AG04449 (cell line): ENCODE data around the gene MYOCD.

Experiments
- CTCF ChIA-PET: fragments of 350-600 bp; formaldehyde crosslinking; extraction: SDS; loops from one replicate; lab custom pipeline; 2021; ENCODE audit warnings: antibody characterized with exemption; lab: Yijun Ruan, JAX
- POLR2A ChIA-PET: fragments of 400-600, 350-600 bp; formaldehyde crosslinking; extraction: SDS; loops from one replicate; lab custom pipeline; 2020; ENCODE audit warnings: antibody characterized with exemption, inconsistent platforms; lab: Yijun Ruan, JAX
- DNase-seq: peaks from one replicate; pipeline ENCODE4 v3.0.0-alpha.2; 2010; ENCODE audit warnings: low read depth, low spot score
- H3K4me3 ChIP-seq: 2 replicates; pipeline ENCODE4 v1.5.1; 2011; ENCODE audit warnings: low read depth, mild to moderate bottlenecking, control low read depth, low read length
- TF ChIP-seq, protein P1 (sequence below): IDR thresholded peaks from one replicate; pipeline ENCODE4 v1.5.1; 2011; ENCODE audit warnings: mild to moderate bottlenecking, moderate library complexity, low read length, control low read depth, inconsistent platforms; ENCODE audit not compliant: insufficient read depth; ENCODE audit errors: missing control alignments

MYOCD gene

DNA sequence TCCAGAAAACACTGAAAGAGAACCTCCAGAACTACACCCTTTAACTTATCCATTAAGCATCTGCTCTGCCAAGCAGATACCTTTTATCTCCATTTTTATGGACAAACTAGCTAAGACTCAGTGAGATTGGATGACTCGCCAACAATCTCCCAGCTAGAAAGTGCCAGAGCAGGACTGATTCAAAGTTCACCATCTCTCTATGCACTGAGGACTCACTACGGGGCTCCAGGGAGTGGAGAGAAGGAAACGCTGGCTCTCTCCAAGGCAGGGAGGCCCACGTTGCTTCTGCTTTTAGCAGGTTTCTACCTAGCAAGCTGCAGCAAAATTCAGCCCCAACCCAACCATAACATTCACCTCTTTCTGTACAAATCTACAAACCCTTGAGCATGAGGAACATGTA, 70.8 kb downstream of the MYOCD start:
- no peak for DNase-seq
- no peak overlapping the region for H3K4me3 ChIP-seq
- POLR2A ChIA-PET = no interaction called here
- TF ChIP-seq, protein P1, sequence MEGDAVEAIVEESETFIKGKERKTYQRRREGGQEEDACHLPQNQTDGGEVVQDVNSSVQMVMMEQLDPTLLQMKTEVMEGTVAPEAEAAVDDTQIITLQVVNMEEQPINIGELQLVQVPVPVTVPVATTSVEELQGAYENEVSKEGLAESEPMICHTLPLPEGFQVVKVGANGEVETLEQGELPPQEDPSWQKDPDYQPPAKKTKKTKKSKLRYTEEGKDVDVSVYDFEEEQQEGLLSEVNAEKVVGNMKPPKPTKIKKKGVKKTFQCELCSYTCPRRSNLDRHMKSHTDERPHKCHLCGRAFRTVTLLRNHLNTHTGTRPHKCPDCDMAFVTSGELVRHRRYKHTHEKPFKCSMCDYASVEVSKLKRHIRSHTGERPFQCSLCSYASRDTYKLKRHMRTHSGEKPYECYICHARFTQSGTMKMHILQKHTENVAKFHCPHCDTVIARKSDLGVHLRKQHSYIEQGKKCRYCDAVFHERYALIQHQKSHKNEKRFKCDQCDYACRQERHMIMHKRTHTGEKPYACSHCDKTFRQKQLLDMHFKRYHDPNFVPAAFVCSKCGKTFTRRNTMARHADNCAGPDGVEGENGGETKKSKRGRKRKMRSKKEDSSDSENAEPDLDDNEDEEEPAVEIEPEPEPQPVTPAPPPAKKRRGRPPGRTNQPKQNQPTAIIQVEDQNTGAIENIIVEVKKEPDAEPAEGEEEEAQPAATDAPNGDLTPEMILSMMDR = no peak
- CTCF ChIA-PET = interaction anchor here (1.1 to 2.0 kb wide), 5 partner anchors 9 to 556 kb away, joined by 3 to 5 read pairs (median 4); no protein-coding TSS in a partner anchor

DNA sequence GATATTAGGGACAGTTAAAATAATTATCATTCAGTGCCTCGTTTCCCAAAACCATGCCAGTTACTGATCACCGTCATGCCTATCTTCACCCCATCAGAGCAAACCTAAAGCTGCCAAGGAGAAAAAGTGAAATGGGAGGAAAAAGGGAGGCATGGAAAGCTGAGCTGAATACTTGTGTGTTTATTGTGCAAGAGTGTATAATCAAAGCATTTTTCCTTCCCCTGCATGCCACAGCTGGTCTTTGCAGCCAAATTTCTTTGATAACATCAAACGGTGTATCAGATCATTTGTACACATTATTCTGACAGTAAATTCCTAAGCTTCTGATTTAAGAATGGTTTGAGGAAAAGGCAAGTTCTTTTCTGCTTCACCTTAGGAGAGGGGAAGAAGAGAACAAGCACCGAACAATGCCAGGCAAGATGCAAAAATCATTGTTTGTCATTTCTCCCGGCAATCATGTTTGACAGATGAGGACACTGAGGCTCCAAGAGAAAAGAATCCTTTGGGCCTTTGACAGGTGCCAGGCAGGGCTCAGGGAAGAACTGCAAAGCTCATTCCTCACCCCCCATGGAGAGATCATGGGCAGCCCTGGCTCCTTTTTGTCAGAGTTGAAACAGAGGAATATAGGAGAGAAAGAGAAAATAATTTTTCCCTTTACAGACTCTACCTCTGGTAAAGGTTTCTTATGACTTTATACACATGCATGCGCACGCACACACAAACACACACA, 72.2 kb downstream of the MYOCD start:
- ChIA-PET POLR2A (no interaction called here), CTCF (interaction anchor here (0.6 to 1.5 kb wide), 4 partner anchors 14 to 557 kb away, joined by 3 to 4 read pairs (median 3); no protein-coding TSS in a partner anchor)
- no peak for DNase-seq

DNA sequence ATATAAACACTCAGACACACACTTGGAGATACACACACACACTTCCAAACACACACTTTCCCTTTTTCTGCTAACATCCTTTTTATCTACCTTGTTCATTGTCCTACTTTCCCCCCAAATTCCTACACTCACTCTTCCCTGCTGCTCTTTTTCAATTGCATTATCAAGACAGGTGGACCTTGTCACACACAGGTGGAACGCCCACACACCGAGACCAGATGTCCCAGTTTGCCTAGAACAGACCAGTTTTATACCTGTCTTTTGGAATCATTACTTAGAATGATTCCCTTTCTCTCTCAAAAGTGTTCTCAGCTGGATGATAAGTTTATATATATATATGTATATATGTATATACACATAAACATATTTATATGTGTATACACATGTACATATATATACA, 72.9 kb downstream of the MYOCD start:
- ChIA-PET POLR2A (no interaction called here), CTCF (interaction anchor here (4.0 kb wide), 1 partner anchor 558 kb away, joined by 26 read pairs; no protein-coding TSS in a partner anchor)
- TF ChIP-seq, protein P1 = no peak
- no peak overlapping the region for H3K4me3 ChIP-seq
- DNase-seq = no peak

More for the DNA sequence above, 72.2 kb downstream of the MYOCD start:
- H3K4me3 ChIP-seq = no peak overlapping the region
- TF ChIP-seq, protein P1 = no peak

DNA sequence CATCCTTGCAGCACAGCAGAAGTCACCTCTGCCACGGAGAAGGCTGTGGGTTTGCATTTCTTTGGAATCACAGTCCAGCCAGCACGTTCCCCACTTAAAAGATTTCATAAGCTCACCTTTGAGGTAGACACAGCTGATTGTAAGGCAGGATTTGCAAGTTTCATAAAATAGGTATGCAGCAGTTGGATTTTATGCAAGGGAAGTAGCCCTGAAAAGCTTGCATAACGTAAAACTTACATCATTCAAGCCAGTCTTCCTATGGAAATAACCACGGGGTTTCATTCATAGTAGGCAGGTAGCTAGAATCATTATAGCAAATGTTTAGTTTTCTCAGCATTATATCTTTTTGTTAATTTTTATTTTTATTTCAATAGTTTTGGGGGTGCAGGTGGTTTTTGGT, 73.8 kb downstream of the MYOCD start:
- H3K4me3 ChIP-seq = no peak overlapping the region
- TF ChIP-seq, protein P1 = no peak
- ChIA-PET CTCF (interaction anchor here (1.0 to 4.0 kb wide), 3 partner anchors 264 to 559 kb away, joined by 3 to 26 read pairs (median 3); no protein-coding TSS in a partner anchor), POLR2A (no interaction called here)
- no peak for DNase-seq

DNA sequence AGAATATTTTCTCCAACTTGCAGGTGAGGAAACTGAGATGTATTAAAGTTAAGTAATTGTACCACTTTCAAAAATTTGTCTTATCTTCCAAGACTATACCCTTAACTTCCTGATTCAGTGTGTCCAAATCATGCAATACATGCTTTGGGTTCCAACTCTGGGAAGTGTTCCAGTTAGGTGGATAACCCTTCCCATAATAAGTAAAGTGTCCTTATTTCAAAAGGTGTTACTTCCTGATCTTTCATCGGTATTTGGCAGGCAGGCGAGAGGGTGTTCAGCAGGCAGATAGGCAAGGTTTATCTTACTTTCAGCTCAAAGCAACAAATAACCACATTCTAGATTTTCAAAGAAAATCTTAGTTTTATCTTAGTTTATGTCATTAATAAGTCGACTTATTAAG, 77.4 kb downstream of the MYOCD start:
- TF ChIP-seq, protein P1 = no peak
- no peak overlapping the region for H3K4me3 ChIP-seq
- POLR2A ChIA-PET = no interaction called here
- CTCF ChIA-PET = interaction anchor here (1.1 to 3.7 kb wide), 11 partner anchors 9 to 489 kb away, joined by 3 to 44 read pairs (median 5); no protein-coding TSS in a partner anchor
- no peak for DNase-seq

DNA sequence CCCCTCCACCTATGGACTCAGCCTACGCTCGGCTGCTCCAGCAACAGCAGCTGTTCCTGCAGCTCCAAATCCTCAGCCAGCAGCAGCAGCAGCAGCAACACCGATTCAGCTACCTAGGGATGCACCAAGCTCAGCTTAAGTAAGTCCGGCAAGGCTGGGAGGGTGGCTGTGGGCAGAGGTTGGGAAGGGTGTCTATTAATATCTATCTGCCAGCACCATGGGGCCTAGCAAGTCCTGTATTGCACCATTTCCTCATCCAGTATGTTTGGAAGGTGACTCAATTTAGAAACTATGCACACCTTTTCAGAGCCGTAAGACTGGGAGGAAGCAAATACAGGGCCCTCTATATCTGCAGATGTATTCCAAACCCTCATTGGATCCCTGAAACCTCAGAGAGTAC, 78.6 kb downstream of the MYOCD start:
- CTCF ChIA-PET = interaction anchor here (0.9 to 3.7 kb wide), 5 partner anchors 7 to 15 kb away, joined by 3 to 44 read pairs (median 4); no protein-coding TSS in a partner anchor
- H3K4me3 ChIP-seq = no peak overlapping the region
- POLR2A ChIA-PET = no interaction called here
- DNase-seq = no peak
- TF ChIP-seq, protein P1 = no peak
